Posterior vena cava (tissue), 2 donors: Measurements from ENCODE around the gene ITCH. TPM values are rescaled to one million over a fixed set of nuclear protein-coding genes. Genes with fewer than 3 reads are reported as not detected.
"Not testable (repeated sequence)": the region's sequence is repeated elsewhere in the genome, so short reads cannot be mapped to it uniquely, and the experiment has no call there.

Experiments used
- DNase-seq: peaks from one replicate; pipeline ENCODE4 v3.0.0-alpha.2; 2020; ENCODE audit warnings: low spot score
- intact Hi-C, 2 donors: fragments of 100-400 bp; cut with DNase I; formaldehyde crosslinking; loops; one replicate each; pipeline versions ENCODE4 v1.14.1 to v1.14.2; 2022 to 2023
- total RNA-seq, 2 donors: library from RNA; stranded (reverse); fragmentation: NEBNext Ultra II Directional; extraction: Animal tissue kit (Norgen Biotek cat#: 25700); gene quantifications; one replicate each; pipeline ENCODE4 v1.2.1, GENCODE V29; 2021
- donor health status: DM: yes; HTN: yes; CAD: no.
- donor health status: DM: yes; HTN: yes; CAD: no.

Gene ITCH
- total RNA-seq, 2 donors from 2014 or later: 51.8 to 64.8 TPM

- intact Hi-C loops: no loop called here
- no peak for DNase-seq
These were observed 154.0 kb downstream of the ITCH start for GRCh38 chr20:34517114-34517505.

GRCh38 chr20:34518863-34519262 is 155.8 kb downstream of the ITCH start:
- intact Hi-C loops, DNase-seq: not testable (repeated sequence)

- DNase-seq: not testable (repeated sequence)
- intact Hi-C loops: loop anchor here in 1 of 2 donors (10.0 kb wide), 1 partner anchor 205 kb away; no protein-coding TSS in a partner anchor
These were observed 156.8 kb downstream of the ITCH start for GRCh38 chr20:34519841-34520240.

GRCh38 chr20:34522969-34523871 is 160.1 kb downstream of the ITCH start:
- no peak for DNase-seq
- intact Hi-C loops: loop anchor here in 1 of 2 donors (10.0 kb wide), 1 partner anchor 208 kb away; no protein-coding TSS in a partner anchor

GRCh38 chr20:34524426-34524825 is 161.4 kb downstream of the ITCH start:
- no peak for DNase-seq
- intact Hi-C loops: loop anchor here in 1 of 2 donors (10.0 kb wide), 1 partner anchor 210 kb away; no protein-coding TSS in a partner anchor

GRCh38 chr20:34525342-34525708 is 162.3 kb downstream of the ITCH start:
- no peak for DNase-seq
- intact Hi-C loops: loop anchor here in 1 of 2 donors (10.0 kb wide), 1 partner anchor 211 kb away; no protein-coding TSS in a partner anchor

GRCh38 chr20:34525709-34526416 is 162.8 kb downstream of the ITCH start:
- DNase-seq: peak; percentile 93
- intact Hi-C loops: loop anchor here in 1 of 2 donors (10.0 kb wide), 1 partner anchor 211 kb away; no protein-coding TSS in a partner anchor

- DNase-seq: no peak
- intact Hi-C loops: loop anchor here in 1 of 2 donors (10.0 kb wide), 1 partner anchor 212 kb away; no protein-coding TSS in a partner anchor
These were observed 163.4 kb downstream of the ITCH start for GRCh38 chr20:34526466-34526865.

- no peak for DNase-seq
These were observed 163.9 kb downstream of the ITCH start for GRCh38 chr20:34527016-34527415.

GRCh38 chr20:34528921-34529297 is 165.8 kb downstream of the ITCH start:
- intact Hi-C loops: loop anchor here in 1 of 2 donors (10.0 kb wide), 1 partner anchor 214 kb away; no protein-coding TSS in a partner anchor
- no peak for DNase-seq

More at GRCh38 chr20:34527016-34527415, 163.9 kb downstream of the ITCH start:
- intact Hi-C loops: loop anchor here in 1 of 2 donors (10.0 kb wide), 1 partner anchor 212 kb away; no protein-coding TSS in a partner anchor

GRCh38 chr20:34529742-34530141 is 166.7 kb downstream of the ITCH start:
- no peak for DNase-seq
- intact Hi-C loops: loop anchor here in 1 of 2 donors (10.0 kb wide), 1 partner anchor 215 kb away; no protein-coding TSS in a partner anchor

GRCh38 chr20:34530342-34530741 is 167.3 kb downstream of the ITCH start:
- intact Hi-C loops: no loop called here
- no peak for DNase-seq

GRCh38 chr20:34531608-34532265 is 168.7 kb downstream of the ITCH start:
- intact Hi-C loops: no loop called here
- no peak for DNase-seq

GRCh38 chr20:34532320-34532719 is 169.2 kb downstream of the ITCH start:
- no peak for DNase-seq
- intact Hi-C loops: no loop called here

- intact Hi-C loops: no loop called here
- no peak for DNase-seq
These were observed 169.7 kb downstream of the ITCH start for GRCh38 chr20:34532756-34533155.

GRCh38 chr20:34534391-34535165 is 171.5 kb downstream of the ITCH start:
- intact Hi-C loops: no loop called here
- DNase-seq: no peak

- DNase-seq: no peak
- intact Hi-C loops: no loop called here
These were observed 172.3 kb downstream of the ITCH start for GRCh38 chr20:34535301-34535840.

- intact Hi-C loops: no loop called here
- no peak for DNase-seq
These were observed 172.8 kb downstream of the ITCH start for GRCh38 chr20:34535857-34536256.
